Measurements from ENCODE around the gene FAM83D.

DNA sequence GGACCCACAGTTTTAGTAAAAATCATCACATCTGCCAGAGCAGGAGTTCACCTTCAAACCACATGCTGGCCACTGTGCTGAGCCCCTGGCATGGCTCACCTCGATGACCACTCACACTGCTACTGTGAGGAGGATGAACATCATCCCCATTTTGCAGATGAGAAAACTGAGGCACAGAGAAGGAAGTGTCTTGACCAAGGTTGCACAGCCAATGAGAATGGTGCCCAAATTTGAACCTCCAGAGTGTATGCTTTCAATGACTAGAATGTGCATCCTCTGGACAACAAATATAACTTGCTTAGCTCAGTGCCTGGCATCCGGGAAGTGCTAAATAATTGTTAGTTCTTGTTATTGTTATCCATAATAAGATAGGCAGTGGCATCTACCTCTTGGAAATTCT lies 37.2 kb upstream of the FAM83D start:
- no peak for TF ChIP-seq CTCF (IDR thresholded peaks at IDR 0.05; ENCODE audit: poor library complexity, severe bottlenecking)
- TF ChIP-seq MXI1 (conservative IDR thresholded peaks at IDR 0.05; ENCODE audit: poor library complexity, severe bottlenecking) = no peak
- TF ChIP-seq POLR2AphosphoS5 (IDR thresholded peaks at IDR 0.05) = no peak
- TF ChIP-seq EP300 (conservative IDR thresholded peaks at IDR 0.05; ENCODE audit: poor library complexity, severe bottlenecking) = no peak
- TF ChIP-seq, protein P1, sequence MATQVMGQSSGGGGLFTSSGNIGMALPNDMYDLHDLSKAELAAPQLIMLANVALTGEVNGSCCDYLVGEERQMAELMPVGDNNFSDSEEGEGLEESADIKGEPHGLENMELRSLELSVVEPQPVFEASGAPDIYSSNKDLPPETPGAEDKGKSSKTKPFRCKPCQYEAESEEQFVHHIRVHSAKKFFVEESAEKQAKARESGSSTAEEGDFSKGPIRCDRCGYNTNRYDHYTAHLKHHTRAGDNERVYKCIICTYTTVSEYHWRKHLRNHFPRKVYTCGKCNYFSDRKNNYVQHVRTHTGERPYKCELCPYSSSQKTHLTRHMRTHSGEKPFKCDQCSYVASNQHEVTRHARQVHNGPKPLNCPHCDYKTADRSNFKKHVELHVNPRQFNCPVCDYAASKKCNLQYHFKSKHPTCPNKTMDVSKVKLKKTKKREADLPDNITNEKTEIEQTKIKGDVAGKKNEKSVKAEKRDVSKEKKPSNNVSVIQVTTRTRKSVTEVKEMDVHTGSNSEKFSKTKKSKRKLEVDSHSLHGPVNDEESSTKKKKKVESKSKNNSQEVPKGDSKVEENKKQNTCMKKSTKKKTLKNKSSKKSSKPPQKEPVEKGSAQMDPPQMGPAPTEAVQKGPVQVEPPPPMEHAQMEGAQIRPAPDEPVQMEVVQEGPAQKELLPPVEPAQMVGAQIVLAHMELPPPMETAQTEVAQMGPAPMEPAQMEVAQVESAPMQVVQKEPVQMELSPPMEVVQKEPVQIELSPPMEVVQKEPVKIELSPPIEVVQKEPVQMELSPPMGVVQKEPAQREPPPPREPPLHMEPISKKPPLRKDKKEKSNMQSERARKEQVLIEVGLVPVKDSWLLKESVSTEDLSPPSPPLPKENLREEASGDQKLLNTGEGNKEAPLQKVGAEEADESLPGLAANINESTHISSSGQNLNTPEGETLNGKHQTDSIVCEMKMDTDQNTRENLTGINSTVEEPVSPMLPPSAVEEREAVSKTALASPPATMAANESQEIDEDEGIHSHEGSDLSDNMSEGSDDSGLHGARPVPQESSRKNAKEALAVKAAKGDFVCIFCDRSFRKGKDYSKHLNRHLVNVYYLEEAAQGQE (IDR thresholded peaks at IDR 0.05; ENCODE audit: borderline replicate concordance) = no peak
